Loucy (cell line): ENCODE data around the gene AKAP11.

Source experiments
- H2AFZ ChIP-seq: fragments of 200-600 bp; sonication (generic); 2 replicates; pipeline ENCODE4 v1.6.0; 2016; ENCODE audit warnings: antibody characterized with exemption, mild to moderate bottlenecking, low read length, moderate library complexity
- H3F3A ChIP-seq: fragments of 200-600 bp; 2 replicates; pipeline ENCODE4 v1.6.0; 2016; ENCODE audit warnings: antibody characterized with exemption, low read depth, mild to moderate bottlenecking
- H3K27me3 ChIP-seq: fragments of 200-600 bp; sonication (generic); 2 replicates; pipeline ENCODE4 v1.6.1; 2014; ENCODE audit warnings: low read length, mild to moderate bottlenecking; ENCODE audit not compliant: insufficient read depth, poor library complexity, severe bottlenecking
- H3K36me3 ChIP-seq: fragments of 200-600 bp; sonication (generic); 2 replicates; pipeline ENCODE4 v1.6.1; 2016; ENCODE audit warnings: low read length; ENCODE audit not compliant: insufficient read depth
- H3K4me1 ChIP-seq: fragments of 200-600 bp; sonication (generic); 2 replicates; pipeline ENCODE4 v1.5.1; 2014; ENCODE audit warnings: low read length, mild to moderate bottlenecking; ENCODE audit not compliant: insufficient read depth, poor library complexity, severe bottlenecking
- H3K4me2 ChIP-seq: fragments of 200-600 bp; sonication (generic); 2 replicates; pipeline ENCODE4 v1.6.0; 2014; ENCODE audit warnings: antibody characterized with exemption, low read length, low read depth, mild to moderate bottlenecking; ENCODE audit not compliant: poor library complexity, severe bottlenecking
- H3K4me3 ChIP-seq: fragments of 200-600 bp; sonication (generic); 2 replicates; pipeline ENCODE4 v1.5.1; 2014; ENCODE audit warnings: low read length, mild to moderate bottlenecking, mixed read lengths; ENCODE audit not compliant: poor library complexity, severe bottlenecking
- H3K79me2 ChIP-seq: fragments of 200-600 bp; sonication (generic); 2 replicates; pipeline ENCODE4 v1.6.1; 2014; ENCODE audit warnings: low read length; ENCODE audit not compliant: insufficient read depth
- H3K9ac ChIP-seq: fragments of 200-600 bp; sonication (generic); 2 replicates; pipeline ENCODE4 v1.6.0; 2014; ENCODE audit warnings: mild to moderate bottlenecking, low read depth, low read length, moderate library complexity; ENCODE audit not compliant: poor library complexity, severe bottlenecking
- H3K9me2 ChIP-seq: fragments of 200-600 bp; sonication (generic); replicated peaks from 2 replicates; pipeline ENCODE4 v1.6.1; 2016; ENCODE audit warnings: low read depth, low read length, mixed read lengths
- H3K9me3 ChIP-seq: fragments of 200-600 bp; sonication (generic); 2 replicates; pipeline ENCODE4 v1.6.1; 2014; ENCODE audit warnings: mild to moderate bottlenecking, antibody characterized with exemption, low read length, low read depth; ENCODE audit not compliant: insufficient read depth
- H4K20me1 ChIP-seq: fragments of 200-600 bp; sonication (generic); 2 replicates; pipeline ENCODE4 v1.6.0; 2014; ENCODE audit warnings: antibody characterized with exemption, low read length, mild to moderate bottlenecking; ENCODE audit not compliant: insufficient read depth, poor library complexity, severe bottlenecking
- EZH2phosphoT487 ChIP-seq: fragments of 200-600 bp; IDR thresholded peaks from 2 replicates; pipeline ENCODE4 v1.6.1; 2018; ENCODE audit warnings: antibody characterized with exemption, mild to moderate bottlenecking, moderate library complexity, borderline replicate concordance
- TF ChIP-seq, protein P1 (sequence below): fragments of 200-600 bp; sonication (generic); conservative IDR thresholded peaks from 2 replicates; pipeline ENCODE4 v1.5.1; 2014; ENCODE audit warnings: mild to moderate bottlenecking, antibody characterized with exemption, low read length

AKAP11 gene

DNA sequence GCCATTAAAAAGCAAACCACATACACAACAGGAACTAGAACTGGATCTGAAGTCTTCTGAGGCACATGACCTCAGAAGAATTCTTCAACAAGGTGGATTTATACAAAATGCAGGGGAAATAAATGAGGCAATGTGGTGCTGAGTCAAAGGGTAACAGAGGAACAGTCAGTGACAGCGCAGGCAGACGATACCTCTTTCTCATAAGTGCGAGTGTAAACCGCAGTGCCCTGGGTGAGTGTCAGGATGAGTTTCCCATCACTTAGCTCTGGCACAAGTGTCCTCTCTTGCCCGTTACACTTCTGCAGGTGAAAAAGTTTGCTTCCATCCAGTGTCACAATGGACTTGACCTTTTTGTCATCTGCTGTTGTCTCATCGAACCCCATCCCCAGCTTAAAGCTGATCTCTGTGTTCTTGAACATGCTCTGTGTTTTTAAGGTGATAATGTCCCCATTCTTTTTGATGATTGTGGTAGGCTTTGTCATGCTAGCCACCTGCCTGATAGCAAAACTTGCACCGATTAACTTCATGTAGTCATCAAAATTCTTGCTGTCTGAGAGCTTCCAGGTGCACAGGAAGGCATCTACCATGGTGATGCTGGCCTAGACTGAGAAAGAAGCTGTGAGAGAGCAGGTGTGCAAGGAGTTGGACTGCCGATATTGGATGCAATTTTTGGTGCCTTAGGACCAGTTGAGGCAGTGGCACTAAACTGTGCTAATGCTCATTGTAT is 97.3 kb downstream of the AKAP11 start:
- Histone ChIP-seq H3K9ac (no peak overlapping the region), H3K36me3 (no peaks in the 10 kb centered on the region)

GRCh38 chr13:42370229-42370628 is 98.3 kb downstream of the AKAP11 start:
- no peak for TF ChIP-seq EZH2phosphoT487
- TF ChIP-seq, protein P1, sequence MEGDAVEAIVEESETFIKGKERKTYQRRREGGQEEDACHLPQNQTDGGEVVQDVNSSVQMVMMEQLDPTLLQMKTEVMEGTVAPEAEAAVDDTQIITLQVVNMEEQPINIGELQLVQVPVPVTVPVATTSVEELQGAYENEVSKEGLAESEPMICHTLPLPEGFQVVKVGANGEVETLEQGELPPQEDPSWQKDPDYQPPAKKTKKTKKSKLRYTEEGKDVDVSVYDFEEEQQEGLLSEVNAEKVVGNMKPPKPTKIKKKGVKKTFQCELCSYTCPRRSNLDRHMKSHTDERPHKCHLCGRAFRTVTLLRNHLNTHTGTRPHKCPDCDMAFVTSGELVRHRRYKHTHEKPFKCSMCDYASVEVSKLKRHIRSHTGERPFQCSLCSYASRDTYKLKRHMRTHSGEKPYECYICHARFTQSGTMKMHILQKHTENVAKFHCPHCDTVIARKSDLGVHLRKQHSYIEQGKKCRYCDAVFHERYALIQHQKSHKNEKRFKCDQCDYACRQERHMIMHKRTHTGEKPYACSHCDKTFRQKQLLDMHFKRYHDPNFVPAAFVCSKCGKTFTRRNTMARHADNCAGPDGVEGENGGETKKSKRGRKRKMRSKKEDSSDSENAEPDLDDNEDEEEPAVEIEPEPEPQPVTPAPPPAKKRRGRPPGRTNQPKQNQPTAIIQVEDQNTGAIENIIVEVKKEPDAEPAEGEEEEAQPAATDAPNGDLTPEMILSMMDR = no peak
- Histone ChIP-seq H3K36me3 (no peaks in the 10 kb centered on the region), H3F3A (no peaks in the 10 kb centered on the region), H3K27me3 (no peaks in the 10 kb centered on the region), H3K9me2 (no peaks in the 10 kb centered on the region), H3K79me2 (no peaks in the 10 kb centered on the region), H3K4me1 (peaks cover 26% of the 10 kb centered on the region), H3K4me2 (no peak overlapping the region), H2AFZ (no peak overlapping the region), H4K20me1 (no peaks in the 10 kb centered on the region), H3K4me3 (no peak overlapping the region), H3K9ac (no peak overlapping the region), H3K9me3 (no peaks in the 10 kb centered on the region)

More for the DNA sequence above, 97.3 kb downstream of the AKAP11 start:
- Histone ChIP-seq H3K4me2 (no peak overlapping the region), H3K9me2 (no peaks in the 10 kb centered on the region), H4K20me1 (no peaks in the 10 kb centered on the region), H2AFZ (no peak overlapping the region), H3K79me2 (no peaks in the 10 kb centered on the region), H3K9me3 (no peaks in the 10 kb centered on the region), H3K4me1 (peaks cover 26% of the 10 kb centered on the region), H3F3A (no peaks in the 10 kb centered on the region), H3K27me3 (no peaks in the 10 kb centered on the region), H3K4me3 (no peak overlapping the region)
- no peak for TF ChIP-seq EZH2phosphoT487
- TF ChIP-seq, protein P1 = no peak
